Dermis blood vessel endothelial cell (primary cell): Measurements from ENCODE around the gene FGGY. TPM values are rescaled to one million over a fixed set of nuclear protein-coding genes. Genes with fewer than 3 reads are reported as not detected.

Experiments
- DNase-seq: peaks from one replicate; pipeline ENCODE4 v3.0.0; 2010
- total RNA-seq: library from RNA; depleted of rRNA; stranded (reverse); fragments of >200 nt; gene quantifications from 2 replicates; pipeline ENCODE4 v1.2.3, GENCODE V29; 2014

The FGGY gene
- total RNA-seq, 1 donor from 2014 or later, result 7.3 TPM

DNA sequence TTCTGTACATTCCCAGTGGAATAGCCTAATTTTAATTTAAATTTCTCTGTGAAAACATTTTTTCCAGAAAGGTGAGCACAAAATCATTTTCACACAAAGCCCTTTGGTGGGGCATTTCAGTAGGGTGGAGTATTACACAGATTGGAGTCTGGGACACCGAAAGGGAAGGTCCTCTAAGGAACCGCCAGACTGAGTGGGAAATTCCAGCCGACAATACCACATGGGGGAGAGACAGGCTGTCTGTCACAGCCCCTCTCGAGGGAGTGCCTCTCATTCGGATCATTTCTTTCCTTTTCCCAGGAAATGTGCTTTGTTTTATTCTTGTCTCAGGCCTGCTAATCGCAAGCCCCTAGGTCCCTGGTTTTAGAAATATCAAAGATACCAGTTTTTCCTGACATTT is 367.3 kb downstream of the FGGY start:
- DNase-seq, result no peak

DNA sequence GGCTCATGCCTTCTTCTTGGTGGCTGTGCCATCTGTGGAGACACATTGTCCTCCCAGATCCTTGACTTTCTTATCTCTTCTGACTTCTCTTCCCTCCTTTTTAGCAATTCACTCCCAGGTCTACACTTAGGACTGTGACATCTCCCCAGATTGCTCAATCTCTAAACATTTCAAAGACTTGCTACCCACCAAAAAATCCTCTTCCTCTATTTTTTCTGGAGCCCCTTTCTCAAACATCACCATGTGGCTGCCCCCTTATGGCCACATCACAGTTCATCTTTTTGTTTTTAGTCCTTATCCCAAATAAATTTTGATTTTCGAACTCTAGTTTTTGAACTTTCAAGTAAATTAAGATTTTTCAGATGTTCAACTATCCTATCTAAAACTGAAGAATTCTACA is 369.2 kb downstream of the FGGY start:
- DNase-seq, result no peak

DNA sequence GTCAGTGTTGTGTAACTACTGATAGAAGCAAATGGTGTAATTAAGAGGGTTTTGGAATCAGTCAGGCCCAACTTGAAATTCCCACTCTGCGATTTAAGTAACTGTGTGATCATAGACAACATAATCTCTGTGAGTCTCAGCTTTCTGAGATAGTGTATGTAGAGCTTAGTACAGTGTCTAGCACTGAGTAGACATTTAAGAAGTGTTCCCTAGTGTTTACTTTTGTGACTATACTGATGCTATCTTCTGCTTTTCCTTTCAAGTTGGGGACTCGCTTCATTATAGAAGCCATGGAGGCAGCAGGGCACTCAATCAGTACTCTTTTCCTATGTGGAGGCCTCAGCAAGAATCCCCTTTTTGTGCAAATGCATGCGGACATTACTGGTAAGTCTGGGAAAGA is 370.1 kb downstream of the FGGY start:
- no peak for DNase-seq

- no peak for DNase-seq
Measured at GRCh38 chr1:59669752-59670312, 372.9 kb downstream of the FGGY start.

GRCh38 chr1:59670662-59671061 is 373.8 kb downstream of the FGGY start:
- DNase-seq, result no peak

- no peak for DNase-seq
Measured at GRCh38 chr1:59671066-59671952, 374.4 kb downstream of the FGGY start.

GRCh38 chr1:59671953-59672305 is 375.0 kb downstream of the FGGY start:
- DNase-seq, result no peak

DNA sequence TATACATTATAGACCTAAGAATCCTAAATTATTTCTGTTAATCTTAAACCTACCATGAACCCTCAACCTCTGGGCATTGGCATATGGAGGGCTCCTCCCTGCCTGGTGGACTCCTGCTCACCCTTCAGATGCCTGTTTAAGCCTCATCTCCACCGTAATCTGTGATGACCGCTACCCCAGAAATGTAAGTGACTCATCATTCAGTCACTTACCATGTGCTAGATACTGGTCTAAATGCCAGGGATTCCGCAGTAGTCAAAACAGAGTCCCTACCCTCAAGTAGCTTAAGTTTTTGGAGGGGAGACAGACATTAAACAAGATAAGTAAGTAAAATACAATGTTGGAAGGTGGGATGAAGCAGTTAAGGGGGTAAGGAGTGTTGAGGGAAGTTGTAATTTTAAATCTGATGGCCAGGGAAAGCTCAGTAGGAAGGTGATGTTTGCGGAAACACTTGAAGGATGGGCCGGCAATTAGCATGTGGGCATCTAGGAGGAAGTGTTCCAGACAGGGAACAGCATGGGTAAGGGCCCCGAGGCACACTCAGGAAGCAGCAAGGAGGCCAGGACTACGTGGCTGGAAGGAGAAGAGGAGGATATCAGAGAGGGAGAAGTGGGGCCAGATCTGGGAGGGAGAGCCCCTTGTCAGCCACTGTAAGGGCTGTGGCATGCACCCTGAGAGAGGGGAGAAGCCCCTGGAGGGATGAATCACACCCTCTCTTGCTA is 376.1 kb downstream of the FGGY start:
- DNase-seq, result peak; percentile 37

DNA sequence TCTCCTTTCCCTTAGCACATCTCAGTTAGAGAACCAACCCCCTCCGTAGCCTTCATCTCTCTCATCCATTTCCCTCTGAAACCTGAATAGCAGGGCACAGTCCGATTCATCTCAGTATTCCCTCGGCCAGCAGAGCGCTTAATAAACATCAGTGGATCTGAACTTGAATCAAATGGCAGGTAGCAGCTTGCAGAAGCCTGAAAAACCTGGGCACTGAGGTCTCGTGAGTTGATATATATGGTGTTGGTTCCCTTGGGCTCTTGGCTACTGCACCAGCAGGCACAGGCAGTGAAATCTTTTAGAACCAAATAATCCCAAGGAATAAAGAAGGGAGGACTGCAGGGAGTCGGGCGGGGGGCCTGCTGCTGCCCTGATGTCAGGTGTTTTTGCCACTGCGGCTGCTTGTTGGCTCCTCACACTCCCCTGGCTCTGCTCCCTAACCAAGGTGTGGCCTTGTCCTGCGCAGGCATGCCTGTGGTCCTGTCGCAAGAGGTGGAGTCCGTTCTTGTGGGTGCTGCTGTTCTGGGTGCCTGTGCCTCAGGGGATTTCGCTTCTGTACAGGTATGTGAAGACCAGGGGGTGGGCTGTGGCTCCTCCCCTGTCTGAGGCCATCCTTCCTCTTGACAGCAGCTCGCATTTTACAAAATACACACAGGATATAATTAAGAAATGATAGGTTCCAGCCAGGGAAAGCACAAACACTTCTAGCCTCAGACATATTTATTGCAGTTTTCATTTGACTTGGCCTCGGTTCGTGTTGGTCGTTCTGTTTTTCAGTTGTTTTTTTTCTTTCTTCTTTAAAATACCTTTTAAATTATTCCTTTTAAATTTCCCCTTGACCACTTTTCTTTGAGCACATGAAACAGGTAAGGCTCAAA is 376.9 kb downstream of the FGGY start:
- DNase-seq, result no peak

DNA sequence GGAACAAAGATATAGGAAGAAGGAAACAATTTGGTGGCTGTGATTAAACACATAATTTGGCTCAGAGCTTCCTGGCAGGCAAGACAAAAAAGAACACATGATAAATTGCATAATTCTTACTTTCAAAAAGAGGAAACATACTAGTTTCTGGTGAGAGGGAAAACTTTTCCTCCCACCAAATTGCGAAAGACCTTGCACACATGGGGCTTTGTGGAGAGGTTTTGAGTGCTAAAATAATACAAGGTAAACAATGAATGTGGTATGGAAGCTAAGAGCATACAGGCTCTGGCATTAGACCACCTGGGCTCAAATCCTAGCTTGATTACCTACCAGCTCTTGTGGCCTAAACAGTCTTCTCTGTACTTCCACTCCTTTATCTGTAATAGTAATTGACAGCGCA is 377.7 kb downstream of the FGGY start:
- peak; percentile 54 for DNase-seq

- no peak for DNase-seq
Measured at GRCh38 chr1:59675936-59676335, 379.0 kb downstream of the FGGY start.

- no peak for DNase-seq
Measured at GRCh38 chr1:59678040-59678439, 381.1 kb downstream of the FGGY start.

- peak; percentile 82 for DNase-seq
Measured at GRCh38 chr1:59678493-59679228, 381.8 kb downstream of the FGGY start.

- DNase-seq, result no peak
Measured at GRCh38 chr1:59680044-59680443, 383.1 kb downstream of the FGGY start.

GRCh38 chr1:59682396-59683080 is 385.6 kb downstream of the FGGY start:
- DNase-seq, result no peak

GRCh38 chr1:59683197-59683596 is 386.3 kb downstream of the FGGY start:
- DNase-seq, result no peak

GRCh38 chr1:59684698-59685097 is 387.8 kb downstream of the FGGY start:
- DNase-seq, result no peak

GRCh38 chr1:59685101-59685500 is 388.2 kb downstream of the FGGY start:
- DNase-seq, result no peak

- DNase-seq, result no peak
Measured at GRCh38 chr1:59685666-59686065, 388.8 kb downstream of the FGGY start.

- no peak for DNase-seq
Measured at GRCh38 chr1:59686170-59686569, 389.3 kb downstream of the FGGY start.

DNA sequence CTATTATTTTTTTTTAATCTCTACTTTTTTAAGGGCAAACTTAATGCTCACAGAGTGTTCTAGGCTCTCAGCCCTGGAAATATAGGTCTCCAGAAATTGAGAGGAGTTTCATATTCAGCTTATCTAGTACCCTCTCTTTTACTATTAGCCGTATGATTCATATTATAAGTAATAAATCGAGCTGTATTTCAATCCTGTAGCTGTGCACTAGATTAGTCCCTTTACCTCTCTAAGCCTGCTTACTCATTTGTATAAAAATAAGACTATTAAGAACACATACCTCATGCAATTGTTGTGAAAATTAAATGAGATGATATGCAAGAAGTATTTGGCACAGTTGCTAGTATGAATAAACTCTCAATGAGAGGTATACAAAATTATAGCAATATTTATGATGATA is 389.7 kb downstream of the FGGY start:
- DNase-seq, result no peak
